Activated T-cell treated with anti-CD3 and anti-CD28 coated beads, Interleukin-2, amount 50 U/mL, for 72 hours (primary cell): Measurements from ENCODE around the gene C22orf42. TPM values are rescaled to one million over a fixed set of nuclear protein-coding genes. Genes with fewer than 3 reads are reported as not detected.

Source experiments
- ATAC-seq, 2 donors: fragments of 150-1000 bp; cut with Tn5 transposase; replicated peaks in 1 of 2; 2 replicates each; pipeline ENCODE4 v1.10.0; 2021; ENCODE audit warnings: moderate library complexity in 2 of 2, mild to moderate bottlenecking in 1 of 2
- DNase-seq, 2 donors: peaks; one replicate each; pipeline ENCODE4 v3.0.0; 2021 to 2022; ENCODE audit warnings: mixed read lengths in 1 of 2
- H3K27ac Mint-ChIP-seq: one replicate; pipeline ENCODE4 v1.8.0; 2022; ENCODE audit warnings: mild to moderate bottlenecking, moderate library complexity, mixed read lengths
- H3K27me3 Mint-ChIP-seq: one replicate; pipeline ENCODE4 v1.8.0; 2022; ENCODE audit warnings: low read depth, mixed read lengths
- H3K36me3 Mint-ChIP-seq, 2 donors: one replicate each; pipeline ENCODE4 v1.8.0; 2022; ENCODE audit warnings: mixed read lengths in 2 of 2, mild to moderate bottlenecking in 1 of 2; ENCODE audit not compliant: insufficient read depth in 2 of 2
- H3K4me1 Mint-ChIP-seq: one replicate; pipeline ENCODE4 v1.8.0; 2022; ENCODE audit warnings: low read depth, mixed read lengths
- H3K4me3 Mint-ChIP-seq, 2 donors: one replicate each; pipeline ENCODE4 v1.8.0; 2022; ENCODE audit warnings: mild to moderate bottlenecking in 2 of 2, mixed read lengths in 2 of 2, moderate library complexity in 2 of 2
- H3K9me3 Mint-ChIP-seq, 2 donors: one replicate each; pipeline ENCODE4 v1.8.0; 2022; ENCODE audit warnings: mixed read lengths in 2 of 2
- total RNA-seq, 2 donors: library from RNA; stranded (reverse); gene quantifications; one replicate each; pipeline ENCODE4 v1.2.3, GENCODE V29; 2022

Gene C22orf42, protein sequence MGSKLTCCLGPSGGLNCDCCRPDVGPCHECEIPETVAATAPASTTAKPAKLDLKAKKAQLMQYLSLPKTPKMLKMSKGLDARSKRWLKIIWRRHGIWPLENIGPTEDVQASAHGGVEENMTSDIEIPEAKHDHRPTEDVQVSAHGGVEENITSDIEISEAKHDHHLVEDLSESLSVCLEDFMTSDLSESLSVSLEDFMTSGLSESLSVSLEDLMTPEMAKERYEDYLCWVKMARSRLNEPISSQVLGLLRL
- total RNA-seq, result not detected

DNA sequence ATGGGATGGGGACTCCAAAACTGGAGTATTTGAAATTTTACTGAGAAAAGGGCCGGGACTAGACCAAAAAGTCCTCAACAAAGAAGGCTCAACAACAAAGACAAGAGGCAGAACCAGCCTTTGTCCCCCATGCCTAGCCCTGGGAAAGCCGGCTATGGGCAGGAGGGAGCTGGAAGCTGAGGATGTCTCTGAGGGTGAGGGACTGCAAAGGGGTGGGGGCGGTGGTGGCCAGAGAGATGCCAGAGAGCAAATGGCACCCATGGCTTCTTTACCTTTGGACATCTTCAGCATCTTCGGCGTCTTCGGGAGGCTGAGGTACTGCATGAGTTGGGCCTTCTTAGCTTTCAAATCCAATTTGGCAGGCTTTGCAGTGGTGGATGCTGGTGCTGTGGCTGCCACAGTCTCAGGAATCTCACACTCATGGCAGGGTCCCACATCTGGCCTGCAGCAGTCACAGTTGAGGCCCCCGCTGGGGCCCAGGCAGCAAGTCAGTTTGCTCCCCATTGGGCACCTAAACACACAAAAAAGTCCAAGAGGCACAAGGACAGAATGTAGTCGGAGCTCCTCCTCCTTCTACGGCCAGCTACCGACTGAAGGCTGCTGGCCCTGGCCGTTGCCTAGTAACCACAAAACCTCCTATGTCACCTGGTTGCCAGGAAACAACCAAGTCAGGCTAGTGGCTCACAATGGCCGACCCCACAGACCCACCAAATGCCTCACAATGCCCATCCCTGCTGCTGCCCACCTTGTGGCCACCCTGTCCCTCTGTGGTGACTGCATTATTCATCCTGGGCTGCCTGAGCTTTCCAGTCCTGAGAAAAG, at the start of gene C22orf42:
TSS of gene C22orf42 (minus strand) at position 592 of the 822 bp plus-strand sequence. CDS start at position 504, 88 bp downstream.
- Mint-ChIP-seq H3K4me1 (no peaks in the 10 kb centered on the region), H3K27ac (no peak within 1 kb of the TSS), H3K36me3 (no peaks in the 10 kb centered on the region), H3K27me3 (no peaks in the 10 kb centered on the region), H3K4me3 (no peak within 1 kb of the TSS), H3K9me3 (no peaks in the 10 kb centered on the region)
- no peak for DNase-seq
- no peak for ATAC-seq

GRCh38 chr22:32208681-32209080, 49.6 kb upstream of the C22orf42 start:
- Mint-ChIP-seq H3K27me3 (peaks cover 5% of the 10 kb centered on the region), H3K27ac (no peak overlapping the region), H3K36me3 (no peaks in the 10 kb centered on the region), H3K4me1 (peaks cover 21% of the 10 kb centered on the region), H3K4me3 (no peak overlapping the region), H3K9me3 (no peaks in the 10 kb centered on the region)
- no peak for DNase-seq
- ATAC-seq, result no peak

- Mint-ChIP-seq H3K27ac (no peak overlapping the region), H3K27me3 (peaks cover 12% of the 10 kb centered on the region), H3K4me3 (no peak overlapping the region), H3K36me3 (no peaks in the 10 kb centered on the region), H3K9me3 (no peaks in the 10 kb centered on the region), H3K4me1 (peaks cover 27% of the 10 kb centered on the region)
- no peak for ATAC-seq
- DNase-seq, result no peak
Observed at GRCh38 chr22:32207971-32208480, 48.9 kb upstream of the C22orf42 start.

DNA sequence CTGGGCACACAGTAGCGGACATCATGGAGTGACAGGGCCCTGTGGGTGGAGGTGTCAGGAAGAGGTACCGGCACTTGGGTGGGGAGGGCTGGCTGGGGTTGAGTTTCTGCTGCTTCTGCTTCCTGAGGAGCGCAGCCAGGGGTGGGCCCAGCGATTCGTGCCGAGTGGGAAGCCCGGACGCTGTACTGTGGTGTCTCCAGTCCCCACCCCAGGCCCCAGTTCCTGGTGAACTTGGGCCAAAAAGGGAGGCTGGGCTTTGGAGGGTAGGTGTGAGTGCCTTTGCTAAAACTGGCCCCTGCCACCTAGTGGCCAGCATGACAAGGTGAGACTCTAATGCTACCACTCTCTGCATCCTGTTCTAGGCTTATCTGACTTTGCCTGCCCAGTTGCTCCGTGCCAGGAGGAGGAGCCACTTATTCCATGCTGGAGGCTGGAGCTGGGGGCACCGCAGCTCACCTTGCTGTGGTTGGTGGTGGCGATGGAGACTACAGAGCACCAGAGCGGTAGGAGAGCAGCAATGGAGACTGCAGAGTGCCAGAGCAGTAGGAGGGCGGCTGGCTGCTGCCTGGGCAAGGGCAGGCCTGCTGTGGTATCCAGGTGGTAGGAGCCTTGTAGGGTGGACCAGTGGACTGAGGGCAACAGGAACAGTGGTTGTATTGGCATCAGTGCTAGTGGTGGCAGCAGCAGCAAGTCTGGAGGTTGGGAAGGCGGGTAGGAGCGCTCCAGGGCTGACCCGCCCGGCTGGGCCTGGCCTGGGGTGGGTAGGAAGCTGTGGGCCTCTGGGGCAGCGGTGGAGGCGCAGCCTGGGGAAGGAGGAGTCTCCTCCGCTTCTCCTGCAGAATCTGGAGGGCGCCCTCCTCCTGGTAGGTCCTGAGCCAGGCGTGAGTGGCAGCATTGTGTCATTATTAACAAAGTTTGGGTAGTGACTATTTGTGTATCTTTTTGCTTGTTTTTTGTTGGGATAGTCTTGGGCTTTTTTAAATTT, 48.0 kb upstream of the C22orf42 start:
- H3K27me3 Mint-ChIP-seq, result peaks cover 17% of the 10 kb centered on the region
- H3K27ac Mint-ChIP-seq, result no peak overlapping the region
- no peaks in the 10 kb centered on the region for H3K9me3 Mint-ChIP-seq
- peaks cover 37% of the 10 kb centered on the region for H3K4me1 Mint-ChIP-seq
- H3K36me3 Mint-ChIP-seq, result no peaks in the 10 kb centered on the region
- no peak overlapping the region for H3K4me3 Mint-ChIP-seq
- peak; percentile 20 to 56 for ATAC-seq
- DNase-seq, result peak; percentile 32 to 33

GRCh38 chr22:32205974-32206773, 47.1 kb upstream of the C22orf42 start:
- Mint-ChIP-seq H3K9me3 (no peaks in the 10 kb centered on the region), H3K27ac (no peak overlapping the region), H3K4me3 (peak overlapping the region in 1 of 2 donors; percentile 88), H3K36me3 (no peaks in the 10 kb centered on the region), H3K27me3 (peaks cover 19% of the 10 kb centered on the region), H3K4me1 (peaks cover 40% of the 10 kb centered on the region)
- DNase-seq (no peak), ATAC-seq (no peak)

DNA sequence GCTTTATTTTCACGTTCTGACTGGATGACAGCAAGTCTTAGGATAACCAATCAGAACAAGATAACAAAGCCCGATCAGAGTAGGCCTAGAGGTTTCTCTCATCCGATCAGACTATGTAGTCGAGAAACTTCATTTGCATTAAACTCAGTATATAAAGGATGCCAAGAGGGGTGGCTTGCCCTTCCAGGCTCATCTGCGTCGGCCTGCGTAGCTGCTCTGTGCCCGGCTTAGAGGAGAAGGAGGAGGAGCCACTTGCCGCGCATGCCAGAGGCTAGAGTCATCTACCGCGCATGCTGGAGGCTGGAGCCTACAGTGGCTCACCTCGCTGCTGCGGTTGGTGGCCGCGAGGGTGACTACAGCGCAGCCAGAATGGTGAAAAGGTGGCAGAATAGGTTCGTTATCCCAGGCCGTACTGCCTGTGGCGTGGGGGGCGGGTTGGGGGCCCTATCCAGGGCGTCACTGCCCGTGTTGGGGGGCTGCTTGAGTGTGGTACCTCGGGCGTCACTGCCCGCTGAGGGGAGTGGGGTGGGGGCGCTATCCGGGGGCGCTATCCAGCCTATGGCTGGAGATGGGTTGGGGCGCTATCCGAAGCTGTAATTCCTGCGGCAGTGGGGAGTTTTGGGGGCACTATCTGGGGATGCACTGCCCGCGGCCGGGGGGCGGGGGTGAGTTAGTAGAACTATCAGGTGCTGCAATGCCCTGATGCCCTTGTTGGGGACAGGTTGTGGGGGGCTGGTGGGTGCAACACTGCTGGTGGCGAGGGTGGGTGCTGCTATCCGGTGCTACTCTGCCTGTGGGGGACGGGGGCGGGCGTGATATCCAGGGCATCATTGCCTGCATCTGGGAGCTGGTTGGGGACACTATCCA, 46.0 kb upstream of the C22orf42 start, which contains the start of gene RFPL2:
TSS of gene RFPL2 (minus strand) at position 218 of the 867 bp plus-strand sequence. CDS start 2,622 bp downstream, outside the sequence.
- H3K4me1 Mint-ChIP-seq, result peaks cover 48% of the 10 kb centered on the region
- no peak within 1 kb of the TSS for H3K27ac Mint-ChIP-seq
- no peaks in the 10 kb centered on the region for H3K36me3 Mint-ChIP-seq
- H3K9me3 Mint-ChIP-seq, result no peaks in the 10 kb centered on the region
- DNase-seq (peak; percentile 27 to 77), ATAC-seq (peak; percentile 36 to 85)
- peak within 1 kb of the TSS; percentile 75 to 88 for H3K4me3 Mint-ChIP-seq
- H3K27me3 Mint-ChIP-seq, result peaks cover 19% of the 10 kb centered on the region

- ATAC-seq (peak; percentile 14 to 42), DNase-seq (peak; percentile 19 to 45)
- Mint-ChIP-seq H3K27ac (no peak overlapping the region), H3K27me3 (peaks cover 19% of the 10 kb centered on the region), H3K36me3 (no peaks in the 10 kb centered on the region), H3K4me3 (peak overlapping the region; percentile 75 to 88), H3K9me3 (no peaks in the 10 kb centered on the region), H3K4me1 (peaks cover 48% of the 10 kb centered on the region)
Observed at GRCh38 chr22:32204040-32204855, 45.1 kb upstream of the C22orf42 start.

DNA sequence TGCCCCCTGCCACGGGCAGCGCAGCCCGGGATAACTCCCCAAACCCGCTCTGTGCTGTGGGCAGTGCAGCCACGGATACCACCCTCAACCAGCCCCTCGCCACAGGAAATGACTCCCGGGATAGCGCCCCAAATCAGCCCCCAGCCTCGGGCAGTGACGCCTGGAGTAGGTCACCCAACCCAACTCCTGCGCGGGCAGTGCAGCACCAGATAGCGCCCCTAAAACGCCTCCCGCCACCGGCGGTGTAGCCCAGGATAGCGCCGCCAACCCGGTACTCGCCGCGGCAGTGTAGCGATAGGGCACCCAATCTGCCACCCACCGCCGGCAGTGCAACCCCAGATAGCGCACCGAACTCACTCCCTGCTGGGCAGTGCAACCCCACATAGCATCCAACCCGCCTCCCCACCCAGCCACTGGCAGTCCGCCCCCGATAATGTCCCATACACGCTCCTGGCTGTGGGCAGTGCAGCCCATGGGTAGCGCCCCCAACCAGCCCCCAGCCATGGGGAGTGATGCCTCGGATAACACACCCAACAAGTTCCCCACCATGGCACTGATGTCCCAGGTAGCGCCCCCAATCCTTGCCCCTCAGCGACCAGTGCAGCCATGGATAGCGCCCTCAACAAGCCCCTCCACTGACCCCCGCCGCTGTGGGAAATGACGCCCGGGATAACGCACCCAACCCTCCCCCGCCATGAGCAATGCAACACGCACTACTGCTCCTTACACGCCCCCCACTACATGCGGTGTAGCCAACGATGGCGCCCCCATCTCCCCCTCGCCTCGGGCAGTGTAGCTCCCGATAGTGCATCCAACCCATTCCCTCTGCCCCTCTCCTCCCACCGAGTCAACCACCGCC, 44.3 kb upstream of the C22orf42 start:
- H3K36me3 Mint-ChIP-seq, result no peaks in the 10 kb centered on the region
- peaks cover 19% of the 10 kb centered on the region for H3K27me3 Mint-ChIP-seq
- peaks cover 48% of the 10 kb centered on the region for H3K4me1 Mint-ChIP-seq
- peak overlapping the region; percentile 75 to 88 for H3K4me3 Mint-ChIP-seq
- peak in 1 of 2 donors; percentile 18 for ATAC-seq
- DNase-seq, result peak in 1 of 2 donors; percentile 29
- no peak overlapping the region for H3K27ac Mint-ChIP-seq
- no peaks in the 10 kb centered on the region for H3K9me3 Mint-ChIP-seq

- Mint-ChIP-seq H3K9me3 (no peaks in the 10 kb centered on the region), H3K27me3 (peaks cover 19% of the 10 kb centered on the region), H3K4me1 (peaks cover 48% of the 10 kb centered on the region), H3K4me3 (peak overlapping the region; percentile 75 to 88), H3K27ac (no peak overlapping the region), H3K36me3 (no peaks in the 10 kb centered on the region)
- DNase-seq (peak; percentile 46 to 51), ATAC-seq (peak in 1 of 2 donors; percentile 61)
Observed at GRCh38 chr22:32202539-32203180, 43.6 kb upstream of the C22orf42 start.

GRCh38 chr22:32202161-32202538, 43.0 kb upstream of the C22orf42 start:
- H3K27ac Mint-ChIP-seq, result no peak overlapping the region
- peak overlapping the region; percentile 75 to 88 for H3K4me3 Mint-ChIP-seq
- DNase-seq (no peak), ATAC-seq (no peak)
- H3K4me1 Mint-ChIP-seq, result peaks cover 48% of the 10 kb centered on the region
- no peaks in the 10 kb centered on the region for H3K9me3 Mint-ChIP-seq
- H3K27me3 Mint-ChIP-seq, result peaks cover 19% of the 10 kb centered on the region
- no peaks in the 10 kb centered on the region for H3K36me3 Mint-ChIP-seq
